ENCODE measurements around the gene KRI1. TPM values are rescaled to one million over a fixed set of nuclear protein-coding genes. Genes with fewer than 3 reads are reported as not detected.

The KRI1 gene
- total RNA-seq, 1 donor from 2014 or later = 21.6 TPM

DNA sequence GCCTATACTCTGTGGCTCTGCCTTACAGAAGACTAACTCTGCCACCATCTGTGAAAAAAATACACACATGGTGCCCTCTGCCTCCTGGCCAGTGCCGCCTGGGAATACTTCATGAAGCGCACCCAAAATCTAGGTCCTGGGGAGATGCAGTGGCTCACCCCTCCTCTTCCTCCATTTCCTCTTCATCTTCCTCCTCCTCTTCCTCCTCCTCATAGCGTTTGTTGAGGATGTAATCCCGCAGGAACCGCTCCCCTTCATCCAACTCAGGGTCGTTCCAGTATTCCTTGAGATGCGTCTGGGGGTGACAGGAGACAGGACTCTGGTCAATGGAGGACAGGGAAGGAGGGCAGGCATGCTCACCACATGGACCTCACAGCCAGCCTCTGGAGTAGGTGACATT is 5.7 kb downstream of the KRI1 start:
- Histone ChIP-seq H3K36me3 (peaks cover 0 to 47% of the 10 kb centered on the region in 2 donors), H3K4me1 (peaks cover 28% of the 10 kb centered on the region)
- TF ChIP-seq, protein P1, sequence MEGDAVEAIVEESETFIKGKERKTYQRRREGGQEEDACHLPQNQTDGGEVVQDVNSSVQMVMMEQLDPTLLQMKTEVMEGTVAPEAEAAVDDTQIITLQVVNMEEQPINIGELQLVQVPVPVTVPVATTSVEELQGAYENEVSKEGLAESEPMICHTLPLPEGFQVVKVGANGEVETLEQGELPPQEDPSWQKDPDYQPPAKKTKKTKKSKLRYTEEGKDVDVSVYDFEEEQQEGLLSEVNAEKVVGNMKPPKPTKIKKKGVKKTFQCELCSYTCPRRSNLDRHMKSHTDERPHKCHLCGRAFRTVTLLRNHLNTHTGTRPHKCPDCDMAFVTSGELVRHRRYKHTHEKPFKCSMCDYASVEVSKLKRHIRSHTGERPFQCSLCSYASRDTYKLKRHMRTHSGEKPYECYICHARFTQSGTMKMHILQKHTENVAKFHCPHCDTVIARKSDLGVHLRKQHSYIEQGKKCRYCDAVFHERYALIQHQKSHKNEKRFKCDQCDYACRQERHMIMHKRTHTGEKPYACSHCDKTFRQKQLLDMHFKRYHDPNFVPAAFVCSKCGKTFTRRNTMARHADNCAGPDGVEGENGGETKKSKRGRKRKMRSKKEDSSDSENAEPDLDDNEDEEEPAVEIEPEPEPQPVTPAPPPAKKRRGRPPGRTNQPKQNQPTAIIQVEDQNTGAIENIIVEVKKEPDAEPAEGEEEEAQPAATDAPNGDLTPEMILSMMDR (IDR thresholded peaks at IDR 0.05) = no peak
- TF ChIP-seq POLR2A (IDR thresholded peaks at IDR 0.05) (no peak), POLR2AphosphoS5 (IDR thresholded peaks at IDR 0.05; ENCODE audit: insufficient read depth in 1 of 2, low read depth in 1 of 2) (no peak)

DNA sequence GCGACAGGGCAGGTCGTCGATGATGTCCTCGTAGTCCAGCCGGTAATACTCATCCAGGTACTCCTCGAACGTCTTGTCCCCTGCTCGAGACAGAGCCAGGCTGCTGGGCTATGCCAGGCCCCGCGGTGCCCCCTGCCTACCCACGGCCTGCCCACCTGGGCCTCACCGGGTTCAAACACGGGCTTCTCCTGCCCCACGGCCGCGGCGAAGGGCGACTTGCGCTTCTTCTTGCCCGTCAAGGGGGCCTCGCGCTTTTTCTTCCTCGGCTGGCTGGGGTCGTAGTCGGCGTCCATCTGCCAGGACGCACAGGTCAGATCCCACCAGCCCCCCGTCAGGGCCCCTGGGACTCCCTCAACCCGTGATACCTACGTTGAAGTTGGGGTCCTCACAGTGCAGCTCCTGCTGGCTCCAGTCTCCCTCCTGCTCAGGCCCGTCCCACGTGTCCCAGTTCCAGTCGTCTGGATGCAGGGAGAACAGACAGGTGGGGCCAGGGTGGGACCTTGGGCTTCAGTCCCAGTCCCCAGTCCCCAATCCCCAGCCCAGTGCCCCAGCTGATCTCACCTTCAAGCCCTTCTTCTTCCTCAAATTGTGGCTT is 8.1 kb downstream of the KRI1 start:
- TF ChIP-seq POLR2AphosphoS5 (IDR thresholded peaks at IDR 0.05; ENCODE audit: insufficient read depth in 1 of 2, low read depth in 1 of 2) (no peak), POLR2A (IDR thresholded peaks at IDR 0.05) (no peak)
- TF ChIP-seq, protein P1 (IDR thresholded peaks at IDR 0.05) = no peak
- DNase-seq (ENCODE audit: extremely low spot score in 2 of 2) = no peak
- Histone ChIP-seq H3K27me3 (no peaks in the 10 kb centered on the region), H3K4me3 (no peak overlapping the region), H3K36me3 (peaks cover 0 to 61% of the 10 kb centered on the region in 2 donors), H3K27ac (no peak overlapping the region), H3K9me3 (no peaks in the 10 kb centered on the region), H3K4me1 (peaks cover 41% of the 10 kb centered on the region)
- intact Hi-C loops (cut with DNase I) = no loop called here

More for the DNA sequence above, 5.7 kb downstream of the KRI1 start:
- no peak overlapping the region for H3K4me3 ChIP-seq
- no peak overlapping the region for H3K27ac ChIP-seq
- intact Hi-C loops (cut with DNase I) = no loop called here
- no peaks in the 10 kb centered on the region for H3K9me3 ChIP-seq
- DNase-seq (ENCODE audit: extremely low spot score in 2 of 2) = no peak
- no peaks in the 10 kb centered on the region for H3K27me3 ChIP-seq

DNA sequence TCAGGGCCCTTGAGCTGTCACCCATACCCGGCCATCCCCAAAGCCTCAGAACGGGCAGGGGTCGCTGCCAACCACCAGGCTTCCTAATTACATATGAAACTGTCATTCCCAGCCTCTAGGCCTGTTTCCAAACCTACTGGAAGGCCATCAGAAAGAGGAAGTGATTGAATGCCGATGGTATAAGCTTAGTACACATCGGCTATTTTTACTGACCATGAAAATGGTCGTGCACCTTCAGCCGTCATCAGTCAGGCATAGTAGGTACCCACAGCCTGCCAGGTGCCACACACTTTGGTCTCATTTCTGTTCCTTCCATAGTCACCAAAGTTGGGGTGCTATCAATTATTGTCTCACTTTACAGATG is 10.2 kb downstream of the KRI1 start:
- TF ChIP-seq, protein P1 (IDR thresholded peaks at IDR 0.05) = no peak
- TF ChIP-seq POLR2AphosphoS5 (IDR thresholded peaks at IDR 0.05; ENCODE audit: insufficient read depth in 1 of 2, low read depth in 1 of 2) (no peak), POLR2A (IDR thresholded peaks at IDR 0.05) (no peak)
- H3K4me3 ChIP-seq = no peak overlapping the region
- H3K9me3 ChIP-seq = no peaks in the 10 kb centered on the region
- no peak for DNase-seq (ENCODE audit: extremely low spot score in 2 of 2)
- peaks cover 47% of the 10 kb centered on the region for H3K4me1 ChIP-seq
- intact Hi-C loops (cut with DNase I) = no loop called here
- H3K27me3 ChIP-seq = no peaks in the 10 kb centered on the region
- peak overlapping the region; percentile 26 for H3K27ac ChIP-seq
- H3K36me3 ChIP-seq = peaks cover 0 to 78% of the 10 kb centered on the region in 2 donors

DNA sequence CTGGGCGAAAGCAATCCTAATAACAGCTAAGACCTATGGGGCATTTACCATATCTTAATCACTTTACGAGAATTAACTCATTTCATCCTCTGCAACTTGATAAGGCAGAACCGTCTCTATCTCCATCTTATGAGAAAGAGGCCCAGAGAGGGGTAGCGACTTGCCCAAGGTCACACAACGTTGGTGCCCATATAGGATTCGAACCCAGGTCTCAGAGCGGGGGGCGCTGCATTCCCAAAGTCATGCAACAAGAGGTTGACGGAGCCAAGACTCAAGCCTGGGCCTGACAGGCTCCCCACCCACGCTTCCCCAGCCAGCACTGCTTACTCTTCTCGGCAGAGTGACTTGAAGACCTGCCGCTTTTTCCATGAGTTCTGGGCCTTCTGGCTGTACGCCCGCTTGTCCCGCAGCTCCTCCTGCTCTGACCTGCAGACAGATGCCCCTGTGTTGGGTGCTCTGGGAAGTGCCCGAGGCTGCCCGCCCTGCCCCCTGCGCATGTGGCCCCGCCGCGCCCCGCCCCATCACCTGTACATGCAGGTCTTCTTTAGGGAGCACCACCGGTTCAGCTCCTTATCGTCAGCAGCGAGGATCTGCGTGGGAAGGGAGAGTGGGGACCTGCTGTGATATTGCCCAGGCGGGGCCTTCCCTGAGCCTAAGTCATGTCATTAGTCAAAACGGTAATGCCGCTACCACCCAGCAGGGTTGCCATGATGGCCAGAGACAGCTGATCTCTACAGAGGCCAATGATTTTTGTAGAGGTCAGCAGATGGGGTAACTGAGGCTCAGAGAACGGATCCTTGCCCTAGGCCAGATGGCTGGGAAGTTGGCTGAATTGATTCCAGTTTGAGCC is 10.8 kb downstream of the KRI1 start:
- no peak overlapping the region for H3K4me3 ChIP-seq
- no peak for DNase-seq (ENCODE audit: extremely low spot score in 2 of 2)
- peaks cover 47% of the 10 kb centered on the region for H3K4me1 ChIP-seq
- TF ChIP-seq, protein P1 (IDR thresholded peaks at IDR 0.05) = no peak
- no peak for TF ChIP-seq POLR2AphosphoS5 (IDR thresholded peaks at IDR 0.05; ENCODE audit: insufficient read depth in 1 of 2, low read depth in 1 of 2)
- no peak for TF ChIP-seq POLR2A (IDR thresholded peaks at IDR 0.05)
- no peaks in the 10 kb centered on the region for H3K9me3 ChIP-seq
- H3K27me3 ChIP-seq = no peaks in the 10 kb centered on the region
- H3K36me3 ChIP-seq = peaks cover 0 to 78% of the 10 kb centered on the region in 2 donors
- intact Hi-C loops (cut with DNase I) = no loop called here
- H3K27ac ChIP-seq = peak overlapping the region; percentile 26

DNA sequence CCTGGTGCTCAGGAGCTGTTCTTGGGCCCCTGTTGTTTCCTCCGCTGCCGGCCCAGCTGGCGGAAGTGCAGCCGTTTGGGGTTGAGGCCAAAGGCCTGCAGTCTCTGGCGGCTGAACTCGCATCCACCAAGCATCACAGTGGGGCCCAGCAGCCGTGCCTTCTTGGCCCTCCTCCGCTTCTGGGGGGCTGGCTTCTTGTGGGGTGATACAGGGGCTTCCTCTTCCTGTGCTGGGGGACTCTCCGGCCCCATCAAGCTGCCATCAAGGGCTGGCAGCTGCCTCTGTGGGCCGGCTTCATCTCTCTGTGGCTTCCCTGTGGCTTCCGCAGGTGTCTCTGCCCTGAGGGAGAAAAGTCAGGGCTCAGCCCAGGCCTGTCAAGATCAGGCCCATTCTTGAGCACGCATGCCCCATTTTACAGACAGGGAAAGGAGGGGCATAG is 11.8 kb downstream of the KRI1 start:
- intact Hi-C loops (cut with DNase I) = no loop called here
- H3K9me3 ChIP-seq = no peaks in the 10 kb centered on the region
- no peak for DNase-seq (ENCODE audit: extremely low spot score in 2 of 2)
- TF ChIP-seq, protein P1 (IDR thresholded peaks at IDR 0.05) = no peak
- TF ChIP-seq POLR2AphosphoS5 (IDR thresholded peaks at IDR 0.05; ENCODE audit: insufficient read depth in 1 of 2, low read depth in 1 of 2) = peak in 1 of 2 donors; percentile 34
- H3K27me3 ChIP-seq = no peaks in the 10 kb centered on the region
- peaks cover 47% of the 10 kb centered on the region for H3K4me1 ChIP-seq
- H3K4me3 ChIP-seq = no peak overlapping the region
- H3K27ac ChIP-seq = no peak overlapping the region
- peaks cover 0 to 78% of the 10 kb centered on the region in 2 donors for H3K36me3 ChIP-seq
